Stimulated activated CD8-positive, alpha-beta memory T cell treated with anti-CD3 and anti-CD28 coated beads, Interleukin-12 subunit alpha, Interleukin-12 subunit beta, amount 100 ng/mL, for 24 hours (primary cell): ENCODE data around the gene FAM193B.

ENCODE experiments used
- DNase-seq: peaks from one replicate; pipeline ENCODE4 v3.0.0-alpha.2; 2020; ENCODE audit errors: extremely low read depth

FAM193B gene

GRCh38 chr5:177500685-177501522 lies 53.5 kb downstream of the FAM193B start:
- DNase-seq, result peak; percentile 72

GRCh38 chr5:177499842-177500241 lies 54.5 kb downstream of the FAM193B start:
- no peak for DNase-seq

- DNase-seq, result no peak
Observed at GRCh38 chr5:177498013-177498787, 56.2 kb downstream of the FAM193B start.

GRCh38 chr5:177497292-177498012 lies 56.9 kb downstream of the FAM193B start, which contains the start of gene PDLIM7:
Gene PDLIM7 (minus strand): TSS chr5:177497604. CDS start chr5:177496512, 1,092 bp downstream.
- DNase-seq, result peak; percentile 81

GRCh38 chr5:177496727-177497291 lies 57.6 kb downstream of the FAM193B start:
- DNase-seq, result no peak

- DNase-seq, result no peak
Observed at GRCh38 chr5:177496070-177496726, 58.2 kb downstream of the FAM193B start.

GRCh38 chr5:177495243-177496060 lies 58.9 kb downstream of the FAM193B start:
- DNase-seq, result no peak

GRCh38 chr5:177494346-177495195 lies 59.8 kb downstream of the FAM193B start:
- no peak for DNase-seq

GRCh38 chr5:177493795-177494345 lies 60.5 kb downstream of the FAM193B start:
- DNase-seq, result no peak

GRCh38 chr5:177492841-177493240 lies 61.5 kb downstream of the FAM193B start:
- no peak for DNase-seq

GRCh38 chr5:177491983-177492746 lies 62.2 kb downstream of the FAM193B start:
- no peak for DNase-seq

- no peak for DNase-seq
Observed at GRCh38 chr5:177491429-177491945, 62.9 kb downstream of the FAM193B start.

- no peak for DNase-seq
Observed at GRCh38 chr5:177490992-177491391, 63.4 kb downstream of the FAM193B start.

GRCh38 chr5:177490311-177490991 lies 63.9 kb downstream of the FAM193B start:
- DNase-seq, result no peak

GRCh38 chr5:177489119-177489716 lies 65.1 kb downstream of the FAM193B start:
- no peak for DNase-seq

- no peak for DNase-seq
Observed at GRCh38 chr5:177487975-177488374, 66.4 kb downstream of the FAM193B start.

GRCh38 chr5:177487144-177487543 lies 67.2 kb downstream of the FAM193B start:
- no peak for DNase-seq
